SH-SY5Y (cell line): ENCODE measurements around the gene THRB.

Source experiments
- GATA2 ChIP-seq: IDR thresholded peaks from 2 replicates; pipeline ENCODE4 v1.6.1; 2011; ENCODE audit warnings: mild to moderate bottlenecking, low read depth, low read length
- GATA3 ChIP-seq: IDR thresholded peaks from 2 replicates; pipeline ENCODE4 v1.6.1; 2011; ENCODE audit warnings: low read depth, mild to moderate bottlenecking, low read length, moderate library complexity

DNA sequence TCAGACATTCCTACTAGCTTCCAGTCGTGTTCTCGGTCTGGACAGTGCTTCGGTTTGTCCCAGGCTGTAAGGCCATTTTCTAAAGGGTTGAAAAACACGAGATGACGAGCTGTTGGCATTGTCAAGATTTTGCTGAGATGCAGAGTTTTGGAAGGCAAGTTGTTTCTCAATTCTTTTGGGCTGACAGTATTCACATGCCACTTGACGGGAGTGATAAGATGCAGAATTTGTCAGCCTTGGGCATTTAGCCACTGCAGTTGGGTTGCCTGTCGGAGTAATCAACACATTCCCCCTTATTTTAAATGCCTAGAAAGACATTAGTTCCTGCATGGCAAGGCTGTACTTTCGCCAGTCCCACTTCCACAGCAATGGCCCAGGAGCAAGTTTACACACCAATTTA is 304.4 kb downstream of the THRB start:
- TF ChIP-seq GATA2 (no peak), GATA3 (no peak)
